ENCODE measurements around the gene WIPF3. TPM values are rescaled to one million over a fixed set of nuclear protein-coding genes. Genes with fewer than 3 reads are reported as not detected.

WIPF3 gene
- total and polyA plus RNA-seq, 2 experiments from 2014 or later = 1.4 to 2.8 TPM

DNA sequence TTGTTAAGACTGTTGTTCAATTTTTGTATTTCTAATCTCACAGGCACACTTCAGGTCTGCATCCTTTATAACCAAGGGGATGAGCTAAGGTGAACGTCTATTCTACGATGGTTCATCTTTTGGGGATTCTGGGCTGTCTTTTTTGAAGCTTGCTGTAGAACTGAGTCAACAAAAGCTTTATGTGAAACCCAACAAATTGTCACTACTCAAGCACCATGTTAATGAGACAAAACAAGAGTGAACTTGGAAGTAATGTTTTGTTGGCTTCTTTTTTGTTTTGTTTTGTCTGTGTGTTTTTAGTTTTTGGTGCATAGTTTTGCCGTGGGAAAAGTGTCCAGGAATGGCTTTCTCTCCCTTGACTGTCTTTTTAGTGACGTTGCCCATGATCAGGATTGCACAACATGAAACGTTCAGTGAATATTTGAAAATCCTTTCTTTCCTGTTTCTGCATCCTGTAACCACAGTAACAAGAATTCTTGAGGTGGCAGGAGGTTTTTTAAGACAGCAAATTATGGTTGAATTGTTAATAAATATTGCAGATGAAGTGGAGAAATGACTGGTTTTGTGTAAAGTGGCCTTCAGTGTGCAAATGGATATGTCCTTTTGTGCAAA, 65.6 kb downstream of the WIPF3 start:
- H3K36me3 ChIP-seq = no peaks in the 10 kb centered on the region
- H3K9me3 ChIP-seq (ENCODE audit: low read depth) = no peaks in the 10 kb centered on the region
- H3K4me1 ChIP-seq (ENCODE audit: low read depth) = no peaks in the 10 kb centered on the region
- peaks cover 44% of the 10 kb centered on the region for H3K27me3 ChIP-seq
- TF ChIP-seq, protein P1, sequence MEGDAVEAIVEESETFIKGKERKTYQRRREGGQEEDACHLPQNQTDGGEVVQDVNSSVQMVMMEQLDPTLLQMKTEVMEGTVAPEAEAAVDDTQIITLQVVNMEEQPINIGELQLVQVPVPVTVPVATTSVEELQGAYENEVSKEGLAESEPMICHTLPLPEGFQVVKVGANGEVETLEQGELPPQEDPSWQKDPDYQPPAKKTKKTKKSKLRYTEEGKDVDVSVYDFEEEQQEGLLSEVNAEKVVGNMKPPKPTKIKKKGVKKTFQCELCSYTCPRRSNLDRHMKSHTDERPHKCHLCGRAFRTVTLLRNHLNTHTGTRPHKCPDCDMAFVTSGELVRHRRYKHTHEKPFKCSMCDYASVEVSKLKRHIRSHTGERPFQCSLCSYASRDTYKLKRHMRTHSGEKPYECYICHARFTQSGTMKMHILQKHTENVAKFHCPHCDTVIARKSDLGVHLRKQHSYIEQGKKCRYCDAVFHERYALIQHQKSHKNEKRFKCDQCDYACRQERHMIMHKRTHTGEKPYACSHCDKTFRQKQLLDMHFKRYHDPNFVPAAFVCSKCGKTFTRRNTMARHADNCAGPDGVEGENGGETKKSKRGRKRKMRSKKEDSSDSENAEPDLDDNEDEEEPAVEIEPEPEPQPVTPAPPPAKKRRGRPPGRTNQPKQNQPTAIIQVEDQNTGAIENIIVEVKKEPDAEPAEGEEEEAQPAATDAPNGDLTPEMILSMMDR (IDR thresholded peaks at IDR 0.05; ENCODE audit: low read depth, low read length) = no peak
- DNase-seq (ENCODE audit: low read depth in 1 of 2, low spot score in 1 of 2) = peak in 1 of 2 donors; percentile 92
- no peak overlapping the region for H3K4me3 ChIP-seq
- H3K27ac ChIP-seq = no peak overlapping the region

DNA sequence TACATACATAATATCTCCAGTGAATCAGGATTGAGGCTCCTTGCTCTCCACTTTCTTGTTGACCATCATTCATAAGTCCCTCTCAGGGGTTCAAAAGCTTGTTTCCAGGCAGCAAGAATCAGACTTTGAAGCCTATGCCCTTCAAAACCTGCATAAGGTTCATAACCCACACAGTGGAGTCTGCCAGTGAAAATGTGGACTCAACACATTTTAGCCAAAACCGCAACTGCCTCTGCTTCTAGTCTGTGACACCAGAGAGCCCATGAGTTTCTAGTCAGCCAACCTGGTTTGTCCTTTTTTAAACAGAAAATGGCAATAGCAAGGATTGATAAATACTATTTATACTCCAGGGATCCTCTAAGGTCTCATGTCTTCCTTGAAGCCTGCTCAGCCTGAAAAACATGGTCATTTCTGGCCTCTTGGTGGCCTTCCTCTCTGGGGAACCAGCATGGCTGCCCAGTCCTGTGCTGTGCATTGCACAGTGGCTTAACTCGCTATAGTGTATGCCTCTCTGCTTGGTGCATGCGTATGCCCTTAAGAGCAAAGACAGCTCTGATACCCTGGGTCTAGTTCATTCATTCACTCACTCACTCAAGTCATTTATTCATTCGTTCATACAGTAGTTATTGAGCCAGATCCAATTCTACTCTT, 67.5 kb downstream of the WIPF3 start:
- Histone ChIP-seq H3K27ac (no peak overlapping the region), H3K4me1 (ENCODE audit: low read depth) (no peaks in the 10 kb centered on the region), H3K4me3 (no peak overlapping the region), H3K36me3 (no peaks in the 10 kb centered on the region), H3K27me3 (peaks cover 31% of the 10 kb centered on the region), H3K9me3 (ENCODE audit: low read depth) (no peaks in the 10 kb centered on the region)
- no peak for DNase-seq (ENCODE audit: low read depth in 1 of 2, low spot score in 1 of 2)
- TF ChIP-seq, protein P1 (IDR thresholded peaks at IDR 0.05; ENCODE audit: low read depth, low read length) = no peak

DNA sequence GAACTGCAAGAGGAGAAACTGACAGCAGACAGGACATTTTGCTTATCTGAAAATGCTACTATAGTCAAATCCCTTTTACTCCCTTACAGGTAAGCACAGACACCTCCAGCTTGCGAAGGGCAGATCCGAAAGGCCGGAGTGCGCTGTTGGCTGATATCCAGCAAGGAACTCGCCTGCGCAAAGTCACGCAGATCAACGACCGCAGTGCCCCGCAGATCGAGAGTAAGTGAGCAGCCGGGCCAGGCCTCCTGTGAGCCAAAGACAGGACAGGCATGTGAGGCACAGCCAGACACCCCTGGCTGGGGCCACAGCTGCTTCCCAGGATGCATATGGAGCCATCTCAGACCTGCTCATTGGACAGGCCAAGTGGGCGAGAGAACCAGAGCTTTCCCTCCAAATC, 69.4 kb downstream of the WIPF3 start:
- H3K36me3 ChIP-seq = no peaks in the 10 kb centered on the region
- H3K27ac ChIP-seq = no peak overlapping the region
- peaks cover 17% of the 10 kb centered on the region for H3K27me3 ChIP-seq
- no peak overlapping the region for H3K4me3 ChIP-seq
- TF ChIP-seq, protein P1 (IDR thresholded peaks at IDR 0.05; ENCODE audit: low read depth, low read length) = no peak
- DNase-seq (ENCODE audit: low read depth in 1 of 2, low spot score in 1 of 2) = no peak
- no peaks in the 10 kb centered on the region for H3K4me1 ChIP-seq (ENCODE audit: low read depth)
- H3K9me3 ChIP-seq (ENCODE audit: low read depth) = no peaks in the 10 kb centered on the region

DNA sequence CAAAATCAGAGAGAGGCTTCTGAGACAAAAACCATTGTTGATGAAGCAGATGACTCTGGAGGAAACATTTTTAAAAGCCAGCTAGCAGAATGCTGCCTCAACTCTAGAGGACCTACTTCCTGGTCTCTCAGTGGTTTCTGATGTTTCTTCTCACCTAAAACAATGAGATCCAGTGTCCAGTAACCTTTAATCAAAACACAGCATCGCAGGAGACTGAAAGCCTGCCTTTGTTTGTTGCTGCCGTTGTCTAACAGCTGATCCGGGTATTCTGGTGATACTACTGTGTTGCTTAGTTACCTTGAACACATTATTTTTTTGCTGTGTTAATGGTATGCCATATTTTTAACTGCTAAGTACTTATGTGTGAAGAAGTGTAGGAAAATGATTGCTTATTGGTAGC, 70.9 kb downstream of the WIPF3 start:
- no peak overlapping the region for H3K27ac ChIP-seq
- TF ChIP-seq, protein P1 (IDR thresholded peaks at IDR 0.05; ENCODE audit: low read depth, low read length) = no peak
- peak in 1 of 2 donors; percentile 22 for DNase-seq (ENCODE audit: low read depth in 1 of 2, low spot score in 1 of 2)
- H3K27me3 ChIP-seq = peaks cover 2% of the 10 kb centered on the region
- H3K4me3 ChIP-seq = no peak overlapping the region
- H3K36me3 ChIP-seq = no peaks in the 10 kb centered on the region
- no peaks in the 10 kb centered on the region for H3K4me1 ChIP-seq (ENCODE audit: low read depth)
- no peaks in the 10 kb centered on the region for H3K9me3 ChIP-seq (ENCODE audit: low read depth)

DNA sequence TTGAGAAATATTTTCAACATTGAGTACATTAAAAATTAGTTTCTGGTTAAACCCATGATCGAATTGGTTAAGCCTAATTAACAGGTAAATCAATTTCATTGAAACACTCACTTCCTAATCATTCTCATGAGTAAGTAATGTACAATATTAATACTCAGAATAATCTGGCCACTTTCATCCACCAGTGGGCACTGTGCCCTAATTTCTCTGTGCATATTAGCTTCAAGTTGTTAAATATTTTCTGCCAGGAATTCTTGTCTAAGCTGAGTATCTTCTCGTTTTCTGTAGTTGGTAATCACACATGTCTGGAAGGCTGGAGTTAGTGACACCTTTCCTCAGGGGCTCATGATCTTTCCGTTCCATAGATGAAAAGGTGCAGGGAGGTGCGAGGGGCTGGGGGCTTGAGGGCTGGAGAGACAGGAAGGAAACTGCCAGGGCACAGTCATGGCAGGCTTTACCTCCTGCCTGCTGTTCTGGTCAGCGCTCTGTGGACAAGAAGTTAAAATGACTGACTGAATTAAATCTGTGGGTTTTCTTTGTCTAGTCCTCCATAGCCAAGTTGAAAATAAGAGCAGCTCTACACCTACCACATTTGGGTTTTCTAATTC, 71.9 kb downstream of the WIPF3 start:
- TF ChIP-seq, protein P1 (IDR thresholded peaks at IDR 0.05; ENCODE audit: low read depth, low read length) = peak; percentile 66
- Histone ChIP-seq H3K27me3 (peaks cover 9% of the 10 kb centered on the region), H3K4me3 (no peak overlapping the region), H3K27ac (no peak overlapping the region), H3K36me3 (no peaks in the 10 kb centered on the region), H3K9me3 (ENCODE audit: low read depth) (no peaks in the 10 kb centered on the region), H3K4me1 (ENCODE audit: low read depth) (no peaks in the 10 kb centered on the region)
- peak; percentile 23 to 67 for DNase-seq (ENCODE audit: low read depth in 1 of 2, low spot score in 1 of 2)
